H1 (cell line): Measurements from ENCODE around the gene SRM. TPM values are rescaled to one million over a fixed set of nuclear protein-coding genes. Genes with fewer than 3 reads are reported as not detected.

ENCODE experiments used
- CTBP2 ChIP-seq: IDR thresholded peaks from 2 replicates; pipeline ENCODE4 v1.7.0; 2011; ENCODE audit warnings: borderline replicate concordance, mild to moderate bottlenecking, moderate library complexity, mixed read lengths, low read length; ENCODE audit not compliant: insufficient read depth, insufficient read length
- HDAC6 ChIP-seq: IDR thresholded peaks from one replicate; pipeline ENCODE4 v1.7.1; 2012; ENCODE audit warnings: low read depth, mild to moderate bottlenecking, inconsistent platforms, low read length, moderate library complexity
- JUND ChIP-seq: IDR thresholded peaks from 2 replicates; pipeline ENCODE4 v1.6.1; 2011; ENCODE audit warnings: mild to moderate bottlenecking, improper control_type of control experiment, low read length
- SAP30 ChIP-seq: fragments of 300-600 bp; sonication (generic); IDR thresholded peaks from 2 replicates; pipeline ENCODE4 v1.7.1; 2012; ENCODE audit warnings: low read length, moderate library complexity, mild to moderate bottlenecking, inconsistent platforms; ENCODE audit not compliant: insufficient read depth, insufficient replicate concordance
- TCF12 ChIP-seq: IDR thresholded peaks from 2 replicates; pipeline ENCODE4 v1.6.1; 2011; ENCODE audit warnings: low read depth, mild to moderate bottlenecking, low read length
- TEAD4 ChIP-seq: IDR thresholded peaks from 2 replicates; pipeline ENCODE4 v1.6.1; 2012; ENCODE audit warnings: low read depth, low read length, inconsistent platforms, mixed read lengths
- USF2 ChIP-seq: IDR thresholded peaks from 2 replicates; pipeline ENCODE4 v1.6.1; 2011; ENCODE audit warnings: low read length, improper control_type of control experiment
- polyA plus RNA-seq, 7 experiments: library from polyadenylated mRNA; depleted of rRNA in 3 of 7; stranded (reverse) in 5 of 7; unstranded in 2 of 7; fragments of >200 nt in 5 of 7; fragments of 200-250 nt in 2 of 7; gene quantifications; 1 replicate in 5 of 7; 2 replicates in 1 of 7; 4 replicates in 1 of 7; pipeline versions ENCODE4 v1.2.1 to v1.2.3, GENCODE V29; 2011 to 2013; ENCODE audit warnings: missing spikeins in 2 of 7, mixed read lengths in 2 of 7
- total RNA-seq: library from RNA; stranded (reverse); fragmentation: NEBNext Ultra II Directional; extraction: Animal tissue kit (Norgen Biotek cat#: 25700); gene quantifications from 2 replicates; pipeline ENCODE4 v1.2.1, GENCODE V29; 2021

SRM gene
- total and polyA plus RNA-seq, 2 of the 8 experiments (the other 6 are each of a cell fraction or from before 2014, with no cell fraction given) = 110 to 208 TPM

- TF ChIP-seq TEAD4 (no peak), HDAC6 (no peak), USF2 (no peak), CTBP2 (no peak), JUND (no peak), SAP30 (no peak), TCF12 (no peak)
- TF ChIP-seq, all 59 proteins: peak for 0
Measured at GRCh38 chr1:11030865-11031264, 29.0 kb downstream of the SRM start (continued).
